GM12874 (cell line): ENCODE results near the gene SERPINB6.

Experiments
- TF ChIP-seq, protein P1 (sequence below): IDR thresholded peaks from 2 replicates; pipeline ENCODE4 v1.5.1; 2011; ENCODE audit warnings: low read depth, mild to moderate bottlenecking, control low read depth, low read length, moderate library complexity; ENCODE audit not compliant: insufficient read depth

The SERPINB6 gene

DNA sequence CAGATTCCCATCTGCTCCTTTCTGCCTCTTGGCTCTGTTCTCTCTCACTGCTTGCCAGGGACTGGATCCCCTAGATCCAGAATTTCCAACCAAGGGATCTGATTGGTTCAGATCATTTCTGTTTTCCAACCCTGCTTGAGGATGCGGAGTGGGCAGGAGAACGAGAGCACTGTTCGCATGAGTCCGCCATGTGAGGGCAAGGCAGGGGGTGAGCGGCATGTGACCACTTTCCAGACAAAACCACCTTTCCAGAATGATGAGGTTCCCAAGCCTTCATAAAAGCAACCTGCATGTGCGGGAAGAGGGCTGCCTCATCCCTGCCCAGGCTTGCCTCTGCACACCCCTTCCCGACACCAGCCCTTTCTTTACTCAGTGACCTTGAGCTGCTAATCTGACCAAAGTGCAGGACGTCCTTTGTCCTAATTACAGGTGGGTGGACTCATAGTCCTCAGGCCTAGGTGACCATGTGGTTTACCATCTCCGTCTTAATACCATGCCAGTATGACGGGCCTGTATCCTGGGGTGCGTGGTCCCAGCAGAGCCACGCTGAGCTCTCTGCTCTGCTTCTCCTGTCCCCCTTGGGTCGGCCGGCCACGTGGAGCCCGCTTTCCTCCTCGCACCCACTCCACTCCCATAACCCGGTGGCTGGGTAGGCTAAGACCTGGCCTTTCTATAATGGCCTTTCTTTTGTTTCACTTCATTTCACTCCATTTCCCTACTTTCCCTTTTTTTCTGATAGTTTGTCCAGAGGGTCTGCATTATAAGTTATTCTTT lies 42.7 kb upstream of the SERPINB6 start:
- TF ChIP-seq, protein P1, sequence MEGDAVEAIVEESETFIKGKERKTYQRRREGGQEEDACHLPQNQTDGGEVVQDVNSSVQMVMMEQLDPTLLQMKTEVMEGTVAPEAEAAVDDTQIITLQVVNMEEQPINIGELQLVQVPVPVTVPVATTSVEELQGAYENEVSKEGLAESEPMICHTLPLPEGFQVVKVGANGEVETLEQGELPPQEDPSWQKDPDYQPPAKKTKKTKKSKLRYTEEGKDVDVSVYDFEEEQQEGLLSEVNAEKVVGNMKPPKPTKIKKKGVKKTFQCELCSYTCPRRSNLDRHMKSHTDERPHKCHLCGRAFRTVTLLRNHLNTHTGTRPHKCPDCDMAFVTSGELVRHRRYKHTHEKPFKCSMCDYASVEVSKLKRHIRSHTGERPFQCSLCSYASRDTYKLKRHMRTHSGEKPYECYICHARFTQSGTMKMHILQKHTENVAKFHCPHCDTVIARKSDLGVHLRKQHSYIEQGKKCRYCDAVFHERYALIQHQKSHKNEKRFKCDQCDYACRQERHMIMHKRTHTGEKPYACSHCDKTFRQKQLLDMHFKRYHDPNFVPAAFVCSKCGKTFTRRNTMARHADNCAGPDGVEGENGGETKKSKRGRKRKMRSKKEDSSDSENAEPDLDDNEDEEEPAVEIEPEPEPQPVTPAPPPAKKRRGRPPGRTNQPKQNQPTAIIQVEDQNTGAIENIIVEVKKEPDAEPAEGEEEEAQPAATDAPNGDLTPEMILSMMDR, result no peak

DNA sequence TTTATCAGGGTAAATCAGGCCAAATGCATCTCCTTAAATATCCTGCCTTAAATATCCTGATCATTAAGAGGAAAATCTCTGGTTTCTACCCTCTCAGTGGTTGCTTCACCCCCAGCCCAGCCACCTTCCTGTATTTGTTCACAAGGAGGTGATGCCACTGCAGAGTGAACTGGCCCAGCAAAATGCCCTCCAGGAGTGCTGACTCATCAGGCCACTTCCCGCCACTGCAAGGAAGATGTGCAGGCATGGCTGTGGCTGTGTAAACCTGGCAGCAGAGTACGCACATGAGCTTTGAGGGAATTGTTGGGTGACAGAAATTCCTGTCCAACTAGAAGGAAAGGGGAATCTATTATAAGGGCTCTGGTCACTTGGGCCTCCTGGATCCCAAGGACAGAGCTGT lies 42.1 kb upstream of the SERPINB6 start:
- TF ChIP-seq, protein P1, result no peak

DNA sequence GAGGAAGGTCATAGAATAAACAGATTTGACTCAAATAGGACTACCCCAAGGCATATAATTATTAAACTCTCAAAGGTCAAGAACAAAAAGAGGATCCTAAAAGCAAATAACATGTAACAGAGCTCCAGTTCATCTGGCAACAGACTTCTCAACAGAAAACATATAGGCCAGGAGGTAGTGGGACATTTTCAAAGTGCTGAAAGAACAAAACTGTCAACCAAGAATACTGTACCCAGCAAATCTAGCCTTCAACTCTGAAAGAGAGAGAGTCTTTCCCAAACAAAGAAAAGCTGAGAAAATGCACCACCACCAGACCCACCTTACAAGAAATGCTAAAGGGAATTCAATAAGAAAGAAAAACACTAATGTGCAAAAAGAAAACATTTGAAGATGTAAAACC lies 40.2 kb upstream of the SERPINB6 start:
- TF ChIP-seq, protein P1, result no peak

DNA sequence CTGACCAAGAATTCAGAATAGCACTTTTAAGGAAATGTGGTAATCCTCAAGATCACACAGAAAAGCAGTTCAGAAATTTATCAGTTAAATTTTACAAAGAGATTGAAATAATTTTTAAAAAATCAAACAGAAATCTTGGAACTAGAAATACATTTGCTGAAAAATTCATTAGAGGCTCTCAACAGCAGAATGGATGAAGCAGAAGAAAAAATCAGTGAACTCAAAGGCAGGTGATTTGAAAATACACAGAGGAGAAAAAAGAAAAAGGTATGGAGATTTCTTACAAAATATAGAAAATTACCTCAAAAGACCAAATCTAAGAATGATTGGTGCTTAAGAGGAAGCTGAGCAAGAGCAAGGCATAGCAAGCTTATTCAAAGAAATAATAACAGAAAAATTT lies 39.8 kb upstream of the SERPINB6 start:
- TF ChIP-seq, protein P1, result no peak

DNA sequence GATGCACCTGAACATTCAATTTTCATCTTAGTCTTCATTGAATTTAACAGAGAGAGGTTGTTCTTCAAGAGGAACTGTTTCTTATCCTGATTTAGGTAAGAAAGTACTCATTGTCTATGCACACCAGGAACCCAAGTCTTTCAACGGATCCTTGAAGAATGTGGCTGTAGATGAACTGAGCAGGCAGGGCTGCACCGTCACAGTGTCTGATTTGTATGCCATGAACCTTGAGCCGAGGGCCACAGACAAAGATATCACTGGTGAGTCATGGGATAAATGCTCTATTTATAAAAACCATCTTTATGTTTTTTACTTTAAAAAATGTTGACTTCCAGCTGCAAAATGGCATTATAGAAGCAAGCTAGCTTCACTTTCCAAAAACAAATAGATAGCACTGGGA lies 38.6 kb upstream of the SERPINB6 start:
- TF ChIP-seq, protein P1, result no peak

DNA sequence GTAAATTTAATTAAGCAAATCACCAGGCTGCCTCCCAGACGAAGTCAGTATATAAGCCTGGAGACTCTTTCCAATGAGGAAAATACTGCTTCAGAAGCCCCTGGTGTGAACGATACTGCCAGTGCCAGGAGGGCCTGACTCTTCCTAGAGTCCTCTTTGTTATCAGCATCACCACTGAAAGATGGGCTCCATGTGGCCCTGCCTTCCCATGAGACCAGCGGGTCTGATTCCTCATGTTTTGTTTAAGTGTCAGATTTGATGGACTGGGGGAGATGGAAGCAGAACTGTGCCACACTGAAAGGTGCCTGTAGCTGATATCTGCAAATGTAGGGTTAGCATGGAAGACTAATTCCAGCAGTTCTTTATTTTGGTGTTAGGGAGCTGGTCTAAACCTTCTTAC lies 36.2 kb upstream of the SERPINB6 start:
- TF ChIP-seq, protein P1, result no peak

DNA sequence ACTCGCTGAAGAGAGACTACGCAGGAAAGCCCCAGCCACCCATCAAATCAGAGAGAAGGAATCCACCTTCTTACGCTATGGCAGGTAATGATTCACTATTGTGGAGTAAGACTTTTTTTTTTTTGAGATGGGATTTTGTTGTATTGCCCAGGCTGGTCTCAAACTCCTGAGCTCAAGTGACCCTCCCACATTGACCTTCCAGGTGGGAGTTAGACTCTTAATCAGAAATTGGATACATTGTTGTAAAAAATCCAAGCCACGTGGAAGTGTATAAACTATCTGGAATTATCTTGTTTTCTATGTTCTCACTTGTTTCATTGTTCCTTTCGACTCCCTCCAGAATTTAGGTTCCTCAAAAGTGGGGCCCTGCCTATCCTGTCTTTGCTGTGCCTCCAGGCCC lies 35.1 kb upstream of the SERPINB6 start:
- TF ChIP-seq, protein P1, result no peak
